Stimulated activated CD4-positive, alpha-beta T cell treated with anti-CD3 and anti-CD28 coated beads, Interleukin-15, amount 100 ng/mL, for 48 hours (primary cell): Measurements from ENCODE around the gene BAD.
A peak's percentile ranks its signal among the peaks of the same experiment; 100 is the strongest.

Source experiments
- DNase-seq, 2 donors: peaks; one replicate each; pipeline ENCODE4 v3.0.0-alpha.2; 2020; ENCODE audit warnings: low read depth in 2 of 2

BAD gene

DNA sequence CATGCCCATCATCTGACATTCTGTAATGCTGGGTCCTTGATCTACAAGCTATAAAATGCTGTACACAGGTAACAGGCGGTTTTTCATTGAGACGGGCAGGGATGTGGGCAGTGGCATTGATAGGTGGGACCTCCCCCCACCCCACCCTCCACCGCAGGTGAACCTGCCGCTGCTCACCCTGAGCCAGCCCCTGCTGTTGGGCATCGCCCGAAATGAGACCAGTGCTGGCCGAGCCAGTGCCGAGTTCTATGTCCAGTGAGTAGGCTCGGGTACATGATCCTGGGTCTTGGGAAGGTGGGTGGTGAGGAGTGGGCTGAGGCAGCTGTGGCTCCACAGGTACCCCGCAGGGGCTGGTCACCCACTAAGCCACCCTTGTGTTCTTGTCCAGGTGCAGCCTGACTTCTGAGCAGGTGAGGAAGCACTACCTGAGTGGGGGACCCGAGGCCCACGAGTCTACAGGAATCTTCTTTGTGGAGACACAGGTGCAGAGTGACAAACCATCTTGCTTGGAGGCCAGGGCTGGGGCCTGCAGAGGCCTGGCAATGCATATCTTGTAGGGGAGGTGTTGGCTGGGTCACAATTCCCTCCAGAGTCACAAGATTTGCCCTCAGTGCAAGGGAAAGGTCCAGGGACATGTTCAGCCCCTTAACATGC lies 55.2 kb downstream of the BAD start:
- DNase-seq = no peak

DNA sequence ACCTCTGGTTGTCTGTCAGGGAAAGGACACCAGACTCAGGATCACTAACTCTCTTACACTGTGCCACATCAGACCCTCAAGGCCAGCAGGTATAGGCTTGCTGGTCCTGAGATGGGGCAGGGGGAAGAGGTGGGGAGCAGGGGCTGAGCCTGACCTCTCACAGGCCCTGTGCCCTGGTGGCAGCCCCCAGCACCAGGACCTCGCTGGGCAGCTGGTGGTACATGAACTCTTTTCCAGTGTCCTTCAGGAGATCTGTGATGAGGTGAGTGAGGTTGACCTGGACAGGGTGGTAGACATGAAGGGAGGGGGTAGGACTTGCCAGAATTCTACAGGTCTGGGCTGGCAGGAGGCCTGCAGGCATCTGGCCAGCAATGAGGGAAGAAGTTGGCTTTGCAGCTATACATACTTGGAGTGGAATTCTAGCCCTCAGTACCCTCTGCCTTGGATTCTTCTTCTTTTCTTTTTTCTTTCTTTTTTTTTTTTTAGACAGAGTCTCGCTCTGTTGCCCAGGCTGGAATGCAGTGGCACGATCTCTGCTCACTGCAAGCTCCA lies 57.0 kb downstream of the BAD start:
- DNase-seq = no peak

DNA sequence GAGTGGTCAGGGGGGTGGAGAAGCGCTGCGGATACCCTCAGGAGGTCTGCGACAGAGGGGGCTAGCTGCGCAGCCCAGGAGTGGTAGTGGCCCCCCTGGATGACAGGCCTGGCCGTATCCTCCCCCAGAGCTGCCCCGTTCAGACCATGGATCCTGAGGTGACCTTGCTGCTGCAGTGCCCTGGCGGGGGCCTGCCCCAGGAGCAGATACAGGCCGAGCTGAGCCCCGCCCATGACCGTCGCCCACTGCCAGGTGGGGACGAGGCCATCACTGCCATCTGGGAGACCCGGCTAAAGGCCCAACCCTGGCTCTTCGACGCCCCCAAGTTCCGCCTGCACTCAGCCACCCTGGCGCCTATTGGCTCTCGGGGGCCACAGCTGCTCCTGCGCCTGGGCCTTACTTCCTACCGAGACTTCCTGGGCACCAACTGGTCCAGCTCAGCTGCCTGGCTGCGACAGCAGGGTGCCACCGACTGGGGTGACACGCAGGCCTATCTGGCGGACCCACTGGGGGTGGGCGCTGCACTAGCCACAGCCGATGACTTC lies 57.9 kb downstream of the BAD start:
- DNase-seq = no peak

GRCh38 chr11:64225608-64226506 lies 58.6 kb downstream of the BAD start, which contains the start of the genes NUDT22 and TRPT1:
TSS of gene NUDT22 (plus strand) at chr11:64226274. CDS start at chr11:64226653, 379 bp downstream.
TSS of gene TRPT1 (minus strand) at chr11:64226186. CDS start at chr11:64225860, 326 bp downstream.
- peak; percentile 83 to 95 for DNase-seq

- no peak for DNase-seq
Observed at GRCh38 chr11:64224891-64225607, 59.4 kb downstream of the BAD start.

- DNase-seq = no peak
Observed at GRCh38 chr11:64224151-64224890, 60.1 kb downstream of the BAD start.

- DNase-seq = no peak
Observed at GRCh38 chr11:64223001-64223651, 61.3 kb downstream of the BAD start.

GRCh38 chr11:64222651-64223000 lies 61.8 kb downstream of the BAD start:
- DNase-seq = no peak

- no peak for DNase-seq
Observed at GRCh38 chr11:64220798-64221197, 63.7 kb downstream of the BAD start.

DNA sequence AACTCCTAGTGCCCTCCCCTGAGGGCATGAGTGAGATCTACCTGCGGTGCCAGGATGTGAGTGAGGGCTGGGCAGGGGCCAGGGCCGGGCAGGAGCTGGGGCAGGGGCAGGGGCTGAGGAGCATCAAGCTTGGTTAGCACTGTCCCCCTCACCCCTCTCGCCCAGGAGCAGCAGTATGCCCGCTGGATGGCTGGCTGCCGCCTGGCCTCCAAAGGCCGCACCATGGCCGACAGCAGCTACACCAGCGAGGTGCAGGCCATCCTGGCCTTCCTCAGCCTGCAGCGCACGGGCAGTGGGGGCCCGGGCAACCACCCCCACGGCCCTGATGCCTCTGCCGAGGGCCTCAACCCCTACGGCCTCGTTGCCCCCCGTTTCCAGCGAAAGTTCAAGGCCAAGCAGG lies 64.2 kb downstream of the BAD start:
- DNase-seq = no peak
